ENCODE measurements around the gene MS4A18.
"Not testable (repeated sequence)": the region's sequence is repeated elsewhere in the genome, so short reads cannot be mapped to it uniquely, and the experiment has no call there.

The MS4A18 gene

GRCh38 chr11:60711276-60711675, 13.2 kb upstream of the MS4A18 start:
- no peak for TF ChIP-seq CTCF (IDR thresholded peaks at IDR 0.05; ENCODE audit: extremely low read depth, insufficient read depth, missing control alignments)
- DNase-seq (ENCODE audit: low spot score): no peak
- in situ Hi-C loops (cut with MboI; ENCODE audit: low pct_unique_long_range_greater_than_20kb, low sequenced_read_pairs, unreplicated experiment): no loop called here

GRCh38 chr11:60713423-60713822, 11.1 kb upstream of the MS4A18 start:
- in situ Hi-C loops (cut with MboI; ENCODE audit: low pct_unique_long_range_greater_than_20kb, low sequenced_read_pairs, unreplicated experiment); DNase-seq (ENCODE audit: low spot score): not testable (repeated sequence)

DNA sequence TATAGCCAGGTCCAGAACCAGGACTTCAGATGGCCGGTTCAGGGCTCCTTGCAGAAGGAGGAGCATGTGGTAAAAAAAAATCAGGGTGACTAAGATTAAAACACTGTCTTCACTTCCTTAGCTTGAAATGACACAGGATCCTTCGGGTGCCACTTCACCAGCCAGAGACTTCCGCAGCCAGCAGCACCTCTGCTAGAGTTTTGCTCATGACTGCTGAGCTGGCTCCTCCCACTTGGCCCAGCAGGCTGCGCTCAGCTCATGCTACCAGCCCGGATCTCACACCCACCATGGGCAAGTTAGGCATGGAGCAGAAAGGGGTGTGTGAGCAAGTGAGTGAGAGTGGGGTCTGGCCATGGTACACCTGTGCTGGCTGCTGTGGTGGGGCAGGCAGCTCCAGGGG, 6.6 kb upstream of the MS4A18 start:
- in situ Hi-C loops (cut with MboI; ENCODE audit: low pct_unique_long_range_greater_than_20kb, low sequenced_read_pairs, unreplicated experiment): no loop called here
- TF ChIP-seq CTCF (IDR thresholded peaks at IDR 0.05; ENCODE audit: extremely low read depth, insufficient read depth, missing control alignments): no peak
- DNase-seq (ENCODE audit: low spot score): no peak

GRCh38 chr11:60718524-60719316, 5.8 kb upstream of the MS4A18 start:
- no peak for TF ChIP-seq CTCF (IDR thresholded peaks at IDR 0.05; ENCODE audit: extremely low read depth, insufficient read depth, missing control alignments)
- no peak for DNase-seq (ENCODE audit: low spot score)
- in situ Hi-C loops (cut with MboI; ENCODE audit: low pct_unique_long_range_greater_than_20kb, low sequenced_read_pairs, unreplicated experiment): no loop called here

- in situ Hi-C loops (cut with MboI; ENCODE audit: low pct_unique_long_range_greater_than_20kb, low sequenced_read_pairs, unreplicated experiment): no loop called here
- TF ChIP-seq CTCF (IDR thresholded peaks at IDR 0.05; ENCODE audit: extremely low read depth, insufficient read depth, missing control alignments): no peak
- DNase-seq (ENCODE audit: low spot score): no peak
Observed at GRCh38 chr11:60719391-60719790, 5.1 kb upstream of the MS4A18 start.

DNA sequence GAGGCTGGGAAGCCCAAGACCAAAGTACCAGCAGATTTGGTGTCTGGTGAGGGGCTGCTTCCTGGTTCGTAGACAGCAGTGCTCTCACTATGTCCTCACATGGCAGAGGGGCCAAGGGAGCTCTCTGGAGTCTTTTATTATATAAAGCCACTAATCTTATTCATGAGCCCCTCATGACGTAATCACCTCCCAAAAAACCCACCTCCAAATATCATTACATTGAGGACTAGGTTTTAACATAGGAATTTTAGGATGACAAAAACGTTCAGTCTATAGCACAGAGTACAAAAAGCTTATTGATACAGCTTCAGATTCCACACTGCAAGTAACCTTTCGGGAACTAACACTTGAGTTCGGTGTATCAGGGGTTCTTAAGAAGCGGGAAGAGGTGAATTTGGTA, 4.1 kb upstream of the MS4A18 start:
- DNase-seq (ENCODE audit: low spot score): no peak
- in situ Hi-C loops (cut with MboI; ENCODE audit: low pct_unique_long_range_greater_than_20kb, low sequenced_read_pairs, unreplicated experiment): no loop called here
- no peak for TF ChIP-seq CTCF (IDR thresholded peaks at IDR 0.05; ENCODE audit: extremely low read depth, insufficient read depth, missing control alignments)

GRCh38 chr11:60725592-60725991, 1.1 kb downstream of the MS4A18 start:
- DNase-seq (ENCODE audit: low spot score): no peak
- no peak for TF ChIP-seq CTCF (IDR thresholded peaks at IDR 0.05; ENCODE audit: extremely low read depth, insufficient read depth, missing control alignments)

More at GRCh38 chr11:60725592-60725991, 1.1 kb downstream of the MS4A18 start:
- in situ Hi-C loops (cut with MboI; ENCODE audit: low pct_unique_long_range_greater_than_20kb, low sequenced_read_pairs, unreplicated experiment): no loop called here

Measured in GM13977 (cell line).